TTC549 (cell line): ENCODE results near the gene FCGBP.
"Not testable (repeated sequence)": the region's sequence is repeated elsewhere in the genome, so short reads cannot be mapped to it uniquely, and the experiment has no call there.

Experiments
- FAIRE-seq: peaks from 2 replicates; lab custom pipeline; 2012; peaks lifted over from hg19 to GRCh38; lab: Jason Lieb, UNC

Gene FCGBP

GRCh38 chr19:39890755-39891551 lies 43.5 kb downstream of the FCGBP start:
- FAIRE-seq: no peak

- not testable (repeated sequence) for FAIRE-seq
These were observed 44.3 kb downstream of the FCGBP start for GRCh38 chr19:39889872-39890754.

GRCh38 chr19:39887456-39887951 lies 46.9 kb downstream of the FCGBP start:
- FAIRE-seq: not testable (repeated sequence)

GRCh38 chr19:39885821-39886554 lies 48.4 kb downstream of the FCGBP start:
- FAIRE-seq: not testable (repeated sequence)

GRCh38 chr19:39884721-39885120 lies 49.7 kb downstream of the FCGBP start:
- not testable (repeated sequence) for FAIRE-seq
